Pancreas (tissue), 10 donors: ENCODE measurements around the gene MAGIX. TPM values are rescaled to one million over a fixed set of nuclear protein-coding genes. Genes with fewer than 3 reads are reported as not detected.
A peak's percentile ranks its signal among the peaks of the same experiment; 100 is the strongest.

Source experiments
- ATAC-seq, 4 donors: fragments of 200-7000 bp; cut with Tn5 transposase; one replicate each; pipeline versions ENCODE4 v1.8.0 to v1.9.1; 2020; ENCODE audit warnings: mild to moderate bottlenecking in 4 of 4, moderate library complexity in 4 of 4
- DNase-seq, 6 donors: peaks; one replicate each; pipeline ENCODE4 v3.0.0-alpha.2; 2020
- FAIRE-seq: peaks from 2 replicates; lab custom pipeline; 2012; peaks lifted over from hg19 to GRCh38; lab: Jason Lieb, UNC
- H3K27ac ChIP-seq, 4 donors: fragments of 200-600 bp; sonication (generic); 1 replicate in 3 of 4; 2 replicates in 1 of 4; pipeline versions ENCODE4 v1.5.0 to v1.8.0; 2020
- H3K27me3 ChIP-seq, 4 donors: fragments of 200-600 bp; one replicate each; pipeline ENCODE4 v1.8.0; 2021
- H3K36me3 ChIP-seq, 3 donors: fragments of 200-600 bp; sonication (generic) in 1 of 3; one replicate each; pipeline versions ENCODE4 v1.5.0 to v1.8.0; 2020 to 2021
- H3K4me1 ChIP-seq, 3 donors: fragments of 200-600 bp; one replicate each; pipeline ENCODE4 v1.8.0; 2021
- H3K4me3 ChIP-seq, 4 donors: fragments of 200-600 bp; sonication (generic) in 2 of 4; one replicate each; pipeline versions ENCODE4 v1.5.0 to v1.8.0; 2020 to 2021
- H3K9me3 ChIP-seq, 4 donors: fragments of 200-600 bp; one replicate each; pipeline ENCODE4 v1.8.0; 2021
- CTCF ChIP-seq, 4 donors: fragments of 200-600 bp; sonication (generic) in 3 of 4; IDR thresholded peaks; one replicate each; pipeline versions ENCODE4 v1.5.0 to v1.8.0; 2021; ENCODE audit warnings: antibody characterized with exemption in 4 of 4
- WGBS, 2 donors: extraction: QIAGEN DNeasy Blood & Tissue Kit; methylation state at CpG; one replicate each; pipeline ENCODE4 v1.1.7; 2013; 5-methylcytosine and 5-hydroxymethylcytosine counted together
- intact Hi-C, 3 donors: fragments of 100-400 bp; cut with DNase I; formaldehyde crosslinking; loops; one replicate each; pipeline versions ENCODE4 v1.11.1 to v1.14.2; 2022
- polyA plus RNA-seq, 2 donors: library from polyadenylated mRNA; stranded (reverse); fragments of 200-250 nt; gene quantifications; one replicate each; pipeline ENCODE4 v1.2.3, GENCODE V29; 2013
- total RNA-seq, 6 donors: library from RNA; stranded (reverse); fragmentation: NEBNext Ultra II Directional in 4 of 6; extraction: Animal tissue kit (Norgen Biotek cat#: 25700) in 4 of 6; gene quantifications; one replicate each; pipeline versions ENCODE4 v1.2.1 to v1.2.4, GENCODE V29; 2021 to 2023
- donor health status: healthy with polysubstance abuse.
- donor health status: DM: no; HTN: no; CAD: no; lungs with moderate emphysema.
- donor health status: DM: no; HTN: no; CAD: no.
- donor health status: control.
- donor health status: control.
- donor health status: Bipolar disorder and iron deficiency.
- donor health status: DM: yes; HTN: yes; CAD: no.
- donor health status: DM: no; HTN: no; CAD: no.
- donor health status: DM: no; HTN: no; CAD: no.
- donor health status: DM: yes; HTN: yes; CAD: no.

MAGIX gene
- total and polyA plus RNA-seq, 8 donors, result 6.8 to 25.7 (median 8.6) TPM

GRCh38 chrX:49188468-49189076 lies 26.0 kb downstream of the MAGIX start:
- WGBS, 2 donors, result 61 to 65% methylated on average over 8 of the region's 8 CpGs
- intact Hi-C loops, result no loop called here
- Histone ChIP-seq H3K27ac (no peak overlapping the region), H3K27me3 (no peaks in the 10 kb centered on the region), H3K4me1 (peaks cover 0 to 9% (median 0%) of the 10 kb centered on the region in 3 donors), H3K9me3 (no peaks in the 10 kb centered on the region), H3K4me3 (no peak overlapping the region), H3K36me3 (no peaks in the 10 kb centered on the region)
- ATAC-seq (no peak), DNase-seq (no peak), FAIRE-seq (no peak)
- TF ChIP-seq CTCF (IDR thresholded peaks at IDR 0.05), result no peak

- no peak overlapping the region for H3K27ac ChIP-seq
- no peak for FAIRE-seq
- no peak for DNase-seq
- H3K27me3 ChIP-seq, result no peaks in the 10 kb centered on the region
- no peak for TF ChIP-seq CTCF (IDR thresholded peaks at IDR 0.05)
- intact Hi-C loops, result no loop called here
- no peaks in the 10 kb centered on the region for H3K9me3 ChIP-seq
- ATAC-seq, result no peak
- H3K4me1 ChIP-seq, result peaks cover 0 to 9% (median 0%) of the 10 kb centered on the region in 3 donors
- H3K36me3 ChIP-seq, result no peaks in the 10 kb centered on the region
- no peak overlapping the region for H3K4me3 ChIP-seq
- WGBS, 2 donors, result 67 to 76% methylated on average over 6 of the region's 6 CpGs
Observed at GRCh38 chrX:49189606-49190005, 27.0 kb downstream of the MAGIX start.

- H3K27ac ChIP-seq, result peak overlapping the region; percentile 68 to 86 (median 78)
- H3K36me3 ChIP-seq, result no peaks in the 10 kb centered on the region
- H3K27me3 ChIP-seq, result no peaks in the 10 kb centered on the region
- FAIRE-seq, result peak; percentile 99
- WGBS, 2 donors, result 0 to 35% methylated on average over 32 of the region's 32 CpGs
- DNase-seq, result peak; percentile 86 to 94 (median 93)
- intact Hi-C loops, result no loop called here
- peak overlapping the region; percentile 23 to 53 (median 47) for H3K4me3 ChIP-seq
- peak; percentile 81 to 90 (median 86) for ATAC-seq
- peaks cover 0 to 9% (median 0%) of the 10 kb centered on the region in 3 donors for H3K4me1 ChIP-seq
- no peaks in the 10 kb centered on the region for H3K9me3 ChIP-seq
- no peak for TF ChIP-seq CTCF (IDR thresholded peaks at IDR 0.05)
Observed at GRCh38 chrX:49190821-49191573, 28.4 kb downstream of the MAGIX start.

GRCh38 chrX:49191574-49192011 lies 29.0 kb downstream of the MAGIX start:
- ATAC-seq (peak in 3 of 4 donors; percentile 1 to 4 (median 2)), DNase-seq (no peak), FAIRE-seq (no peak)
- H3K36me3 ChIP-seq, result no peaks in the 10 kb centered on the region
- H3K27ac ChIP-seq, result peak overlapping the region; percentile 68 to 86 (median 78)
- no peaks in the 10 kb centered on the region for H3K9me3 ChIP-seq
- H3K4me3 ChIP-seq, result peak overlapping the region; percentile 23 to 53 (median 47)
- peaks cover 0 to 9% (median 0%) of the 10 kb centered on the region in 3 donors for H3K4me1 ChIP-seq
- intact Hi-C loops, result no loop called here
- WGBS, 2 donors, result 1 to 52% methylated on average over 34 of the region's 34 CpGs
- no peak for TF ChIP-seq CTCF (IDR thresholded peaks at IDR 0.05)
- no peaks in the 10 kb centered on the region for H3K27me3 ChIP-seq
